ENCODE measurements around the gene ARHGAP42. TPM values are rescaled to one million over a fixed set of nuclear protein-coding genes. Genes with fewer than 3 reads are reported as not detected.

The ARHGAP42 gene
- total RNA-seq, 1 experiment from 2014 or later = 39.1 TPM

DNA sequence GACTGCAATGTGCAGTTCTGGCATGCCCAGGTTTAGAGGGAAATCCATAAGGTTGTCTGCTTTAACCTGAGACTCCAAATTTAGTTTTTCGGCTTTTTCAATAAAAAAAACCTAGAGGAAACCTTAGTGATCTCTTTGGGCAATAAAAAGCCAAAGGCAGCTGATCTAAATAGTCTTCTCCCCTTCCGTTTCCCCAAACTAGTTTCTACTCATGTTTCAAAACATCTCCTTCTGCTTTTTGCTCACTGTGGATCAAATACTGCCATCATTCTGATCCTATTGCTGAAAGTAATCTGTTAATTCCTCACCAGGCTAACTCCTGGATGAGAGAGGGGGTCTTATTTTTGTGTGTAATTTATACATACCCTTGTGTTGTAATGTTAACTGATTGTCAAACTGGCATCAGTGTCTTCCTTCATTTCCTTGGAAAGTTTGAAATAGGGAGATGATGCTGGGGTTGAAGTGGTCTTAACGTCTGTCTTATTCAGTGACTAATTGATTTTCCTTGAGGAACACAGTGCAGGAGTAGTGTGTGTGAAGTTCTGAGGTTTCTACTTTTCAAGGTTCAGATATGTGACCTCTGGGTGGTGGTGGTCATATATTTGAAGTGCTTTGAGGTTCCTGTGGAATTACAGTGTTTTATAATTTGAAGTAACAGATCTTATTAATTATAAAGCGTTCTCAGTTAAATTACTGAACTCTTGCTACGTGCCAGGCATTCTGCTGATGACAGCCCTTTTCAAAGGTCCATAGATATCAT is 55.0 kb downstream of the ARHGAP42 start:
- Histone ChIP-seq H2AFZ (ENCODE audit: low read length) (no peak overlapping the region), H3K23me2 (ENCODE audit: insufficient read length, low read depth, low read length, poor library complexity, severe bottlenecking) (no peaks in the 10 kb centered on the region), H3K4me1 (ENCODE audit: insufficient read depth, low read length) (peaks cover 12% of the 10 kb centered on the region; the same call in 1 of the 2 replicates), H3K79me2 (ENCODE audit: insufficient read depth, low read length) (no peaks in the 10 kb centered on the region; the same call in 1 of the 2 replicates), H3K9ac (ENCODE audit: extremely low read depth, insufficient read length, low read length) (no peak overlapping the region), H3K14ac (ENCODE audit: insufficient read depth, low read length) (no peak overlapping the region), H2BK120ac (ENCODE audit: low read depth, low read length, poor library complexity, severe bottlenecking) (no peak overlapping the region), H2BK20ac (ENCODE audit: low read depth, low read length, poor library complexity, severe bottlenecking) (no peak overlapping the region), H3K4ac (ENCODE audit: low read depth, low read length) (no peak overlapping the region), H3K79me1 (ENCODE audit: insufficient read depth, low read depth, low read length, poor library complexity, severe bottlenecking) (peaks cover 5% of the 10 kb centered on the region), H3T11ph (ENCODE audit: low read length) (no peak overlapping the region), H3K18ac (ENCODE audit: insufficient read length, low read depth, low read length) (no peak overlapping the region), H2BK5ac (ENCODE audit: insufficient read length, low read length) (no peak overlapping the region), H2BK15ac (ENCODE audit: low read depth, low read length) (no peak overlapping the region), H3K56ac (ENCODE audit: insufficient read length, low read depth, low read length) (no peak overlapping the region), H3K4me2 (ENCODE audit: insufficient read depth, insufficient read length, low read length) (no peak overlapping the region), H4K8ac (replicated peaks; ENCODE audit: insufficient read length, low read depth, low read length) (no peak overlapping the region), H2AK5ac (ENCODE audit: insufficient read length, low read length) (peak overlapping the region; percentile 19), H3K27me3 (ENCODE audit: insufficient read depth, low read length) (no peaks in the 10 kb centered on the region), H4K20me1 (ENCODE audit: control insufficient read depth, insufficient read depth, insufficient read length) (no peaks in the 10 kb centered on the region), H3K27ac (ENCODE audit: insufficient read length, low read depth, low read length) (no peak overlapping the region), H3K23ac (ENCODE audit: insufficient read length, low read depth, low read length) (no peak overlapping the region), H2BK12ac (ENCODE audit: insufficient read length, low read depth, low read length) (no peak overlapping the region), H4K5ac (ENCODE audit: insufficient read length, low read depth, low read length) (no peak overlapping the region), H4K91ac (ENCODE audit: insufficient read length, low read depth, low read length) (no peak overlapping the region), H3K9me3 (ENCODE audit: control insufficient read depth, low read depth, low read length) (no peaks in the 10 kb centered on the region)
- WGBS (ENCODE audit: extremely low coverage, insufficient read length, low lambda C conversion rate) = no CpG with 5 or more reads among the region's 5 CpGs
- Mint-ChIP-seq H3K27me3 (ENCODE audit: low read depth) (no peaks in the 10 kb centered on the region), H3K9me3 (0 out of 5 replicates have a peak, but pooled peaks cover 0 to 3% of the 10 kb centered on the region in 2 experiments), H3K4me1 (peaks cover 91 to 92% of the 10 kb centered on the region in 2 experiments), H3K27ac (peak overlapping the region; percentile 34 to 90 (median 75); a peak in 6 of 7 replicates), H3K4me3 (no peak overlapping the region), H3K36me3 (ENCODE audit: insufficient read depth in 1 of 3, low read depth in 3 of 3) (peaks cover 5 to 17% (median 13%) of the 10 kb centered on the region in 3 experiments; a peak in 6 of 7 replicates)
- TF ChIP-seq, protein P1, sequence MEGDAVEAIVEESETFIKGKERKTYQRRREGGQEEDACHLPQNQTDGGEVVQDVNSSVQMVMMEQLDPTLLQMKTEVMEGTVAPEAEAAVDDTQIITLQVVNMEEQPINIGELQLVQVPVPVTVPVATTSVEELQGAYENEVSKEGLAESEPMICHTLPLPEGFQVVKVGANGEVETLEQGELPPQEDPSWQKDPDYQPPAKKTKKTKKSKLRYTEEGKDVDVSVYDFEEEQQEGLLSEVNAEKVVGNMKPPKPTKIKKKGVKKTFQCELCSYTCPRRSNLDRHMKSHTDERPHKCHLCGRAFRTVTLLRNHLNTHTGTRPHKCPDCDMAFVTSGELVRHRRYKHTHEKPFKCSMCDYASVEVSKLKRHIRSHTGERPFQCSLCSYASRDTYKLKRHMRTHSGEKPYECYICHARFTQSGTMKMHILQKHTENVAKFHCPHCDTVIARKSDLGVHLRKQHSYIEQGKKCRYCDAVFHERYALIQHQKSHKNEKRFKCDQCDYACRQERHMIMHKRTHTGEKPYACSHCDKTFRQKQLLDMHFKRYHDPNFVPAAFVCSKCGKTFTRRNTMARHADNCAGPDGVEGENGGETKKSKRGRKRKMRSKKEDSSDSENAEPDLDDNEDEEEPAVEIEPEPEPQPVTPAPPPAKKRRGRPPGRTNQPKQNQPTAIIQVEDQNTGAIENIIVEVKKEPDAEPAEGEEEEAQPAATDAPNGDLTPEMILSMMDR (conservative IDR thresholded peaks at IDR 0.05) = no peak
- no peak for DNase-seq

All from H9 (cell line).